Stimulated activated CD4-positive, alpha-beta T cell treated with anti-CD3 and anti-CD28 coated beads, Interleukin-12 subunit alpha, Interleukin-12 subunit beta, amount 100 ng/mL, for 24 hours (primary cell): Measurements from ENCODE around the gene SRSF5.

Experiments
- DNase-seq, 2 experiments: peaks; one replicate each; pipeline ENCODE4 v3.0.0-alpha.2; 2020; ENCODE audit warnings: low read depth in 2 of 2

The SRSF5 gene

GRCh38 chr14:69770559-69770958 lies 3.6 kb downstream of the SRSF5 start:
- no peak for DNase-seq

GRCh38 chr14:69771136-69771535 lies 4.2 kb downstream of the SRSF5 start:
- no peak for DNase-seq

- DNase-seq: no peak
These were observed 5.4 kb downstream of the SRSF5 start for GRCh38 chr14:69772082-69773017.

GRCh38 chr14:69773571-69774276 lies 6.8 kb downstream of the SRSF5 start:
- no peak for DNase-seq

- DNase-seq: no peak
These were observed 8.1 kb downstream of the SRSF5 start for GRCh38 chr14:69775012-69775411.

GRCh38 chr14:69776875-69777453 lies 10.0 kb downstream of the SRSF5 start:
- no peak for DNase-seq

- no peak for DNase-seq
These were observed 12.1 kb downstream of the SRSF5 start for GRCh38 chr14:69779088-69779487.

GRCh38 chr14:69780092-69780491 lies 13.2 kb downstream of the SRSF5 start:
- DNase-seq: no peak

GRCh38 chr14:69780952-69781351 lies 14.0 kb downstream of the SRSF5 start:
- no peak for DNase-seq

GRCh38 chr14:69784942-69785341 lies 18.0 kb downstream of the SRSF5 start:
- no peak for DNase-seq

- DNase-seq: no peak
These were observed 19.7 kb downstream of the SRSF5 start for GRCh38 chr14:69786603-69787002.

GRCh38 chr14:69789118-69789640 lies 22.2 kb downstream of the SRSF5 start:
- no peak for DNase-seq

- DNase-seq: no peak
These were observed 26.0 kb downstream of the SRSF5 start for GRCh38 chr14:69792887-69793421.

- DNase-seq: no peak
These were observed 27.8 kb downstream of the SRSF5 start for GRCh38 chr14:69794791-69795190.

GRCh38 chr14:69795691-69796090 lies 28.7 kb downstream of the SRSF5 start:
- no peak for DNase-seq

GRCh38 chr14:69796797-69797500 lies 30.0 kb downstream of the SRSF5 start, which contains the start of gene SLC10A1:
TSS of gene SLC10A1 (minus strand) at chr14:69797241. CDS start at chr14:69797155, 86 bp downstream.
- no peak for DNase-seq

- DNase-seq: no peak
These were observed 30.8 kb downstream of the SRSF5 start for GRCh38 chr14:69797573-69798338.

GRCh38 chr14:69798339-69798735 lies 31.4 kb downstream of the SRSF5 start:
- DNase-seq: no peak

GRCh38 chr14:69803753-69804152 lies 36.8 kb downstream of the SRSF5 start:
- no peak for DNase-seq

GRCh38 chr14:69804902-69805301 lies 38.0 kb downstream of the SRSF5 start:
- DNase-seq: no peak

GRCh38 chr14:69807192-69807591 lies 40.2 kb downstream of the SRSF5 start:
- DNase-seq: no peak
